ENCODE measurements around the gene WDR64.
A peak's percentile ranks its signal among the peaks of the same experiment; 100 is the strongest.

DNA sequence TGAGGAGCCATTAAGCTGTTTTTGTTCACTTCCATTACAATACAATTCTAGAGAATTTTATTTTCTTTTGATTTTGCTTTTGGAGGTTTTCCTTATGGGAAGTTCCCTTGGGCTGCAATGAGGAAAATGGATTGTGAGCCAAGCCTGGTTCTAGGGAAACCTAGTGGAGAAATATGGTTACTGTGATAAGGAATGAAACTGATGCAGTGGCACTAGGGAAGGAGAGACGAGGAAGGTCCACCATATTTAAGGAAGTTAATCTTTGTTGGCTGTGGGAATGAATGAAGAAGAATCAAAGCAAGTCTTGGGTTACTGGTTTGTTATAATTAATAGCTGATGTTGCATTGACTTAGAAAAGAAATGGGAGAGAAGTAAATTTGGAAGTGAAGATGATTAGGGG lies 40.3 kb upstream of the WDR64 start:
- TF ChIP-seq CTCF (IDR thresholded peaks at IDR 0.05) (peak in 1 of 6 experiments; percentile 9), POLR2A (IDR thresholded peaks at IDR 0.05) (no peak)
